ENCODE measurements around the gene RAB17. TPM values are rescaled to one million over a fixed set of nuclear protein-coding genes. Genes with fewer than 3 reads are reported as not detected.

Gene RAB17
- total and polyA plus RNA-seq, 2 of the 8 experiments (the other 6 are each of a cell fraction or from before 2014, with no cell fraction given), result 42.6 to 83.4 TPM

DNA sequence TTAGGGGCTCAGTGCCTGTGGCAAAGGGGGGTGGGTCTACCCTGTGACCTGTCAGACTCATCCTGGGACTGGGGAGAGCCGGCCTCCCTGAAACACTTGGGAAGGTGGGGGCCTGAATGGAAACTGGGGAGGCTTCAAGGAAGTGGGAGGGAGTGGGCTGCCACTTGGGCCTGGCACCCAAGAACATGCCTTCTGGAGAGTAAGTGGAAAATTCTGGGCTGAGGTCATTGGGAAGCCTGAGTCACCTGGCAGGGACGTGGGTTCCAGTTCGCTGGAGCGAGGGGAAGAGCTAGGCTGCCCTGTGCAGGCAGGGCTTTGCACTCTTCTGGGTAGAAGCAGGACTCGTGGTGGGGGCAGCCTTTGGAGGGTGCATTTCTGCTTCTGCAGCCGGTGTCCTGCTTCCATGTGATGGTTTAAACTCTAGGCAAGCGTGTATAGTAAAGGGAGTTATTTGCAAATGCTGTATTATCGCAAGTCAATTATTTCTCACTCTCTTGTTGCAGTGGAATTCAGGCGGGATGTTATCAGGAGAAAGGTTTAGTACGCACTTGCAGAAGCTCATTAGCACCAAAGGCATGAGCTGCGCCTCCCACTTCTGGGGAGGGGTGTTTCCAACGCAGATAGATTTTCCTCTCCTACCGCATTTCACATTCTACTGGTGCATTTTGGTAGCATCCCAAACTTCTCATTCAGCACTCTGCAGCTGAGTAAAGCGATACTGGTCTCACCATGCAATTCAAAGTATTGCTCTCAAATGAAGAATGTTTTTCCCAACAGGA is 40.7 kb upstream of the RAB17 start:
- Histone ChIP-seq H3K23me2 (ENCODE audit: low read depth, low read length) (peaks cover 5% of the 10 kb centered on the region), H3K36me3 (ENCODE audit: control insufficient read depth in 2 of 4, insufficient read depth in 4 of 4, low read length in 3 of 4) (peaks cover 0 to 4% (median 0%) of the 10 kb centered on the region in 4 experiments; a peak in 2 of 8 replicates), H3K4me1 (replicated peaks in 1 of 4; ENCODE audit: control insufficient read depth in 3 of 4, insufficient read depth in 4 of 4, low read length in 3 of 4) (peaks cover 3 to 13% (median 8%) of the 10 kb centered on the region in 4 experiments; a peak in 5 of 7 replicates), H3K27ac (ENCODE audit: low read depth, low read length) (no peak overlapping the region), H3K14ac (ENCODE audit: insufficient read length) (no peak overlapping the region), H2AK5ac (ENCODE audit: low read depth, low read length) (no peak overlapping the region), H2BK12ac (ENCODE audit: low read depth, low read length) (no peak overlapping the region), H4K91ac (replicated peaks; ENCODE audit: insufficient read length, low read length) (no peak overlapping the region), H2BK15ac (ENCODE audit: low read length) (no peak overlapping the region), H3K4ac (replicated peaks; ENCODE audit: insufficient read length, low read depth, low read length) (no peak overlapping the region), H4K20me1 (replicated peaks in 1 of 2; ENCODE audit: control insufficient read depth in 1 of 2, insufficient read depth in 2 of 2, low read length in 2 of 2) (peaks cover 0 to 2% of the 10 kb centered on the region in 2 experiments), H4K5ac (ENCODE audit: insufficient read length, low read depth, low read length) (no peak overlapping the region), H3K4me2 (ENCODE audit: insufficient read depth in 1 of 2, low read depth in 2 of 2, low read length in 2 of 2) (no peak overlapping the region), H3K27me3 (replicated peaks in 1 of 4; ENCODE audit: control insufficient read depth in 3 of 4, extremely low read depth in 1 of 4, insufficient read depth in 3 of 4, low read length in 3 of 4) (peaks cover 0 to 18% (median 13%) of the 10 kb centered on the region in 4 experiments; a peak in 6 of 7 replicates), H3K56ac (replicated peaks; ENCODE audit: insufficient read length, low read depth, low read length) (no peak overlapping the region), H2BK120ac (replicated peaks; ENCODE audit: low read depth, low read length) (no peak overlapping the region), H3K23ac (ENCODE audit: insufficient read length) (no peak overlapping the region), H3K18ac (ENCODE audit: extremely low read depth, low read length) (no peak overlapping the region), H2BK5ac (ENCODE audit: low read depth, low read length) (peak overlapping the region; percentile 35; the same call in 1 of the 2 replicates), H3K9ac (replicated peaks in 1 of 4; ENCODE audit: extremely low read depth in 1 of 4, low read depth in 3 of 4, low read length in 3 of 4) (no peak overlapping the region), H3K4me3 (ENCODE audit: extremely low read depth in 1 of 4, insufficient read depth in 2 of 4, low read depth in 3 of 4, low read length in 4 of 4) (no peak overlapping the region), H3K9me3 (ENCODE audit: insufficient read depth in 2 of 2, low read depth in 1 of 2, low read length in 1 of 2) (no peaks in the 10 kb centered on the region; a peak in 1 of 4 replicates), H2AFZ (ENCODE audit: low read length) (no peak overlapping the region), H3K79me2 (ENCODE audit: control insufficient read depth in 1 of 2, insufficient read depth in 2 of 2, low read length in 2 of 2) (peaks cover 0 to 12% of the 10 kb centered on the region in 2 experiments; a peak in 3 of 4 replicates), H4K8ac (ENCODE audit: extremely low read depth, insufficient read depth, low read length) (no peak overlapping the region; the same call in 1 of the 2 replicates), H3K79me1 (ENCODE audit: low read depth, low read length) (peaks cover 11% of the 10 kb centered on the region), H2BK20ac (ENCODE audit: low read length) (0 out of 2 replicates have a peak overlapping the region, but pooled peaks have one; percentile 18)
- TF ChIP-seq POLR2AphosphoS5 (IDR thresholded peaks at IDR 0.05; ENCODE audit: low read depth, low read length) (no peak), SIN3A (conservative IDR thresholded peaks at IDR 0.05 in 1 of 2, IDR thresholded peaks at IDR 0.05 in 1 of 2; ENCODE audit: low read depth in 1 of 2, low read length in 2 of 2) (no peak)
- no peak for FAIRE-seq
- no peak for DNase-seq (ENCODE audit: low read depth in 1 of 2, low spot score in 2 of 2)
- POLR2A ChIA-PET (ENCODE audit: partially characterized antibody), result interaction anchor here (0.7 to 1.7 kb wide), 4 partner anchors 34 to 61 kb away, joined by 3 to 4 read pairs (median 3); no protein-coding TSS in a partner anchor
- CTCF ChIA-PET (ENCODE audit: partially characterized antibody), result interaction anchor here (0.5 to 1.9 kb wide), 5 partner anchors 17 to 47 kb away, joined by 3 to 7 read pairs (median 3); no protein-coding TSS in a partner anchor
- 92% methylated on average over 14 of the region's 14 CpGs; no CpG with 5 or more reads in 1 of the 2 experiments for WGBS, 2 experiments (ENCODE audit: extremely low coverage in 1 of 2, insufficient coverage in 1 of 2, insufficient read length in 1 of 2, insufficient replicate concordance in 2 of 2, low coverage in 1 of 2, low lambda C conversion rate in 2 of 2, missing lambda C conversion rate in 1 of 2)

Data from H1 (cell line).